ENCODE measurements around the gene CHD9NB. TPM values are rescaled to one million over a fixed set of nuclear protein-coding genes. Genes with fewer than 3 reads are reported as not detected.

The CHD9NB gene
- total and polyA plus RNA-seq, 9 of the 15 experiments (the other 6 are each of a cell fraction or from before 2014, with no cell fraction given), result 0.06 to 0.10 (median 0.07) TPM; not detected in 6

DNA sequence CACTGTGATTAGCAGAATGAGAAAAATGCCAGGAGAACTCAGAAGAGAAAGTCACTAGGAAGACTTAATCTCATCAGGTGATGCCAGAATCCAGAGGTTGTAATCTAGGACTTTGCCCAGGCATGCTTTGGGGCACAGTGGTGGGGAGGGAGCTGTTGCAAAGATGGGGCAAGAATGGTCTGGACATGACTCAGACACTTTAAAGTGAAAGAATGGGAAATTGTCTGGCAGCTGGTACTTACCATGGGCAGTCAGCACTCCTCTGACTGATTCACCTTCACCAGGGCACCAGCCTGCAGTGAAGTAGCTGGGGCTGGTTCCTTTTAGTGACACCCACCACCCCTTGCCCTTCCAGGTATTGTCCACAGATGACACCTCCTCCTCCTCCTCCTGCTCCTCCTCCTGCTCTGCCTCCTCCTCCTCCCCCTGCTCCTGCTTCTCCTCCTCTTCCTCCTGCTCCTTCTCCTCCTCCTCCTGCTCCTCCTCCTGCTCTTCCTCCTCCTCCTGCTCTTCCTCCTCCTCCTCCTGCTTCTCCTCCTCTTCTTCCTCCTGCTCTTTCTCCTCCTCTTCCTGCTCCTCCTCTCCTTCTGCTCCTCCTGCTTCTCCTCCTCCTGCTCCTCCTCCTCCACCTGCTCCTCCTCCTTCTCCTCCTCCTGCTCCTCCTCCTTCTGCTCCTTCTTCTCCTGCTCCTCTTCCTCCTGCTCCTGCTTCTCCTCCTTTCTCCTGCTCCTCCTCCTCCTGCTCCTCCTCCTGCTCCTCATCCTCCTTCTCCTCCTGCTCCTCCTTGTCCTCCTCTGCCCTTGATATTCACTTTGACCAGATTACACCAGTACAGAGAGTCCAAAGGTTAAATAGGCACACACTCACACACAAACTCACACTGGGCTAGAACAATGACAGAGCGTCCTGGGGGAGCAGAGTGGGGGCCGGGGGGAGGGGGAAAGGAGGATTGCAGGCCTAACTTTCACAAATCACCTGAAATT is at the start of gene CHD9NB (continued):
- TF ChIP-seq NEUROD1 (IDR thresholded peaks at IDR 0.05; ENCODE audit: borderline replicate concordance, low read depth, low read length, partially characterized antibody) (no peak), EGR1 (conservative IDR thresholded peaks at IDR 0.05) (peak; percentile 18; the same call in 1 of the 2 replicates), MEIS2 (IDR thresholded peaks at IDR 0.05; ENCODE audit: partially characterized antibody) (no peak), FIP1L1 (IDR thresholded peaks at IDR 0.05; ENCODE audit: low read depth, low read length, poor library complexity, severe bottlenecking) (no peak), NFE2L1 (tag; IDR thresholded peaks at IDR 0.05; ENCODE audit: borderline replicate concordance, low read depth) (no peak), RAD21 (CRISPR knock-in tag; conservative IDR thresholded peaks at IDR 0.05 in 1 of 2, IDR thresholded peaks at IDR 0.05 in 1 of 2) (no peak), TEAD4 (IDR thresholded peaks at IDR 0.05; ENCODE audit: low read length) (no peak), TEAD4 (CRISPR knock-in tag; IDR thresholded peaks at IDR 0.05; ENCODE audit: borderline replicate concordance) (no peak)
- TF ChIP-seq, protein P1, sequence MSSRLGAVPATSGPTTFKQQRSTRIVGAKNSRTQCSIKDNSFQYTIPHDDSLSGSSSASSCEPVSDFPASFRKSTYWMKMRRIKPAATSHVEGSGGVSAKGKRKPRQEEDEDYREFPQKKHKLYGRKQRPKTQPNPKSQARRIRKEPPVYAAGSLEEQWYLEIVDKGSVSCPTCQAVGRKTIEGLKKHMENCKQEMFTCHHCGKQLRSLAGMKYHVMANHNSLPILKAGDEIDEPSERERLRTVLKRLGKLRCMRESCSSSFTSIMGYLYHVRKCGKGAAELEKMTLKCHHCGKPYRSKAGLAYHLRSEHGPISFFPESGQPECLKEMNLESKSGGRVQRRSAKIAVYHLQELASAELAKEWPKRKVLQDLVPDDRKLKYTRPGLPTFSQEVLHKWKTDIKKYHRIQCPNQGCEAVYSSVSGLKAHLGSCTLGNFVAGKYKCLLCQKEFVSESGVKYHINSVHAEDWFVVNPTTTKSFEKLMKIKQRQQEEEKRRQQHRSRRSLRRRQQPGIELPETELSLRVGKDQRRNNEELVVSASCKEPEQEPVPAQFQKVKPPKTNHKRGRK (tag; IDR thresholded peaks at IDR 0.05), result peak; percentile 74
- TF ChIP-seq, protein P2, sequence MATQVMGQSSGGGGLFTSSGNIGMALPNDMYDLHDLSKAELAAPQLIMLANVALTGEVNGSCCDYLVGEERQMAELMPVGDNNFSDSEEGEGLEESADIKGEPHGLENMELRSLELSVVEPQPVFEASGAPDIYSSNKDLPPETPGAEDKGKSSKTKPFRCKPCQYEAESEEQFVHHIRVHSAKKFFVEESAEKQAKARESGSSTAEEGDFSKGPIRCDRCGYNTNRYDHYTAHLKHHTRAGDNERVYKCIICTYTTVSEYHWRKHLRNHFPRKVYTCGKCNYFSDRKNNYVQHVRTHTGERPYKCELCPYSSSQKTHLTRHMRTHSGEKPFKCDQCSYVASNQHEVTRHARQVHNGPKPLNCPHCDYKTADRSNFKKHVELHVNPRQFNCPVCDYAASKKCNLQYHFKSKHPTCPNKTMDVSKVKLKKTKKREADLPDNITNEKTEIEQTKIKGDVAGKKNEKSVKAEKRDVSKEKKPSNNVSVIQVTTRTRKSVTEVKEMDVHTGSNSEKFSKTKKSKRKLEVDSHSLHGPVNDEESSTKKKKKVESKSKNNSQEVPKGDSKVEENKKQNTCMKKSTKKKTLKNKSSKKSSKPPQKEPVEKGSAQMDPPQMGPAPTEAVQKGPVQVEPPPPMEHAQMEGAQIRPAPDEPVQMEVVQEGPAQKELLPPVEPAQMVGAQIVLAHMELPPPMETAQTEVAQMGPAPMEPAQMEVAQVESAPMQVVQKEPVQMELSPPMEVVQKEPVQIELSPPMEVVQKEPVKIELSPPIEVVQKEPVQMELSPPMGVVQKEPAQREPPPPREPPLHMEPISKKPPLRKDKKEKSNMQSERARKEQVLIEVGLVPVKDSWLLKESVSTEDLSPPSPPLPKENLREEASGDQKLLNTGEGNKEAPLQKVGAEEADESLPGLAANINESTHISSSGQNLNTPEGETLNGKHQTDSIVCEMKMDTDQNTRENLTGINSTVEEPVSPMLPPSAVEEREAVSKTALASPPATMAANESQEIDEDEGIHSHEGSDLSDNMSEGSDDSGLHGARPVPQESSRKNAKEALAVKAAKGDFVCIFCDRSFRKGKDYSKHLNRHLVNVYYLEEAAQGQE (IDR thresholded peaks at IDR 0.05; ENCODE audit: borderline replicate concordance), result no peak
- TF ChIP-seq, protein P2 (CRISPR knock-in tag; IDR thresholded peaks at IDR 0.05; ENCODE audit: low read depth), result no peak
- TF ChIP-seq, protein P3, sequence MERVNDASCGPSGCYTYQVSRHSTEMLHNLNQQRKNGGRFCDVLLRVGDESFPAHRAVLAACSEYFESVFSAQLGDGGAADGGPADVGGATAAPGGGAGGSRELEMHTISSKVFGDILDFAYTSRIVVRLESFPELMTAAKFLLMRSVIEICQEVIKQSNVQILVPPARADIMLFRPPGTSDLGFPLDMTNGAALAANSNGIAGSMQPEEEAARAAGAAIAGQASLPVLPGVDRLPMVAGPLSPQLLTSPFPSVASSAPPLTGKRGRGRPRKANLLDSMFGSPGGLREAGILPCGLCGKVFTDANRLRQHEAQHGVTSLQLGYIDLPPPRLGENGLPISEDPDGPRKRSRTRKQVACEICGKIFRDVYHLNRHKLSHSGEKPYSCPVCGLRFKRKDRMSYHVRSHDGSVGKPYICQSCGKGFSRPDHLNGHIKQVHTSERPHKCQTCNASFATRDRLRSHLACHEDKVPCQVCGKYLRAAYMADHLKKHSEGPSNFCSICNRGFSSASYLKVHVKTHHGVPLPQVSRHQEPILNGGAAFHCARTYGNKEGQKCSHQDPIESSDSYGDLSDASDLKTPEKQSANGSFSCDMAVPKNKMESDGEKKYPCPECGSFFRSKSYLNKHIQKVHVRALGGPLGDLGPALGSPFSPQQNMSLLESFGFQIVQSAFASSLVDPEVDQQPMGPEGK (CRISPR knock-in tag; IDR thresholded peaks at IDR 0.05; ENCODE audit: borderline replicate concordance), result no peak
- TF ChIP-seq, protein P4, sequence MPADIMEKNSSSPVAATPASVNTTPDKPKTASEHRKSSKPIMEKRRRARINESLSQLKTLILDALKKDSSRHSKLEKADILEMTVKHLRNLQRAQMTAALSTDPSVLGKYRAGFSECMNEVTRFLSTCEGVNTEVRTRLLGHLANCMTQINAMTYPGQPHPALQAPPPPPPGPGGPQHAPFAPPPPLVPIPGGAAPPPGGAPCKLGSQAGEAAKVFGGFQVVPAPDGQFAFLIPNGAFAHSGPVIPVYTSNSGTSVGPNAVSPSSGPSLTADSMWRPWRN (IDR thresholded peaks at IDR 0.05; ENCODE audit: low read depth), result no peak

All from K562 (cell line).